HG03039 (cell line): Measurements from ENCODE around the gene RTN3.
"Not testable (repeated sequence)": the region's sequence is repeated elsewhere in the genome, so short reads cannot be mapped to it uniquely, and the experiment has no call there.

Experiments used
- ATAC-seq: cut with Tn5 transposase; IDR thresholded peaks from one replicate; pipeline ENCODE4 v1.9.1; 2021; ENCODE audit warnings: mild to moderate bottlenecking, moderate library complexity; ENCODE audit not compliant: unreplicated experiment

Gene RTN3

DNA sequence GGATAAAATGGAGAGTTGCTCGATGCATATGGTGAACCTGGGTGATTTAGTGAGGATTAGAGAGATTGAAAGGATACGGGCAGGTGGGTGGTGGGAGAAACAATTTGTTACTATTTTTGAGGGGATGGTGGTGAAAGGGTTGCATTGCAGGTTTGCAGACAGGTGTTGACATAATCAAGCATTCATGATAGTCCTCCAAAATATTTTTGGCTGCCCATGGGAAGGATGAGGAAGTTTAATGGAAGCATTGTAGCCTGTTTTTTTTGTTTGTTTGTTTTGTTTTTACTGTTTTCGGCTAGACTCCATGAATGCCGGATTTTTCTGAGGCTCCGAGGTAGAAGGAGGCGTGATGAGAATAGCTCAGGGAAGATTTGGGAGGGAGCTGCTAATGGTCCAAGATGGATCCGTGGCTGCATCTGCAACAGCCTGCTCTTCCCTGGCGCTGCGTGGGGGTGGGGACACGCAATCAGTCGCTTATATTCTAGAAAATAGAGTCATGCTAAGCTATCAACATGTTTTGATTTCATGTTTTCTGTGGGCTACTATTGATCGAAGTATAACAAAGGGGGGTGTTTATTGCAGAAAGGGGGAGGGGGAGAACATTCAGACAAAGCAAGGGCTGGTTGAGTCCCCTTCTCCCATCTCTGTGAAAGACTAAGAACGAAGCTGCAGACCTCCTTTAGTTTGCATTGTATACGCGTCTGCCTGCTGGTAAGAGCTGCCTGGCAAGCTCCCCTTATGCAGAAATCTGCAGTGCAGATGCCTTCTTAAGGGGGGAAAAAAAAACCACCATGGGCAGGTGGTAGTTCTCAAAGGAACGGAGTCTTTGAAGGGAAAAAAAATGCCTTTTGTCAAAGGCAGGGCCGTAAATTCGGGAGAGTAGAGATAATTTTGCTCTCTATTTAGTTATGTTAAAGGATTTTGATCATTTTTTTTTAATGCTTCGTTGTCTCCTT is 1.0 kb downstream of the RTN3 start:
- ATAC-seq = no peak

DNA sequence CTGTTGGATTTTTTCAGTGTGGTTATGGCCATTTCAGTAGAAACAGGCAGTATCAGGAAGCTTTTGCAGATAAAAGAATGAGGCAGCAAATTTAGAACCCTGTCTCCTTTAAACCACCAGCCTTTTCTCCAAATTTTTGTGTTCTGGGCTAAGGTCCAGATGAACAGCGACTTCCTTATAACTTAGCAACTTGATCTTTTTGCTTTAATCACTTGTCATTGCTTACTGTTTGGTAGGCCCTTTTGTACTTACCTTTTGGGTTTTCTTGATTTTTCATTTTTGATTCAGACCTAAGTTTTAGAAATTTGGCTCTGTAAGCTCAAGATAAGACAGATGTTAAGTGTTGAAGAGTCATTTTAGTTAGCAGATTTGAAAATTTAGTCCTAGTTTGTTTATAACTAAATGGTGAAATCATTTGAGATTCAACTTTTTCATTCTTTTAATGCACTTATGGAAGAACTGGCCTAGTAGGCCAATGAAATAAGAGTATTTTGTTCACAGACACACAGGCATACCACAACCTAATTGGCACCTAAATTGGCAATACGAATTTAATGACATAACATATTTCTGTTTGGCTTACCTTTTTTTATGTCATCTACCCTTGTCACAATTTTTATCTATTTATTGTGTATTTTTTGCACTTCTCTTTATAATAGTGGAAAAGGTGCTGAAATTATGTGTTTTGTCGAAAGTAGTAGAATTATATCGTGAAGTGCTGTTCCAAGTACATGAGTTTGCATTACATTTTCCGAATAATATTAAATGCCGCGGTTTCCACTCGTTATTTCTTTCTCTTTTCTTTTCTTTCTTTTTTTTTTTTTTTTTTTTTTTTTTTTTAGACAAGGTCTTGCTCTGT is 2.1 kb downstream of the RTN3 start:
- ATAC-seq = no peak

DNA sequence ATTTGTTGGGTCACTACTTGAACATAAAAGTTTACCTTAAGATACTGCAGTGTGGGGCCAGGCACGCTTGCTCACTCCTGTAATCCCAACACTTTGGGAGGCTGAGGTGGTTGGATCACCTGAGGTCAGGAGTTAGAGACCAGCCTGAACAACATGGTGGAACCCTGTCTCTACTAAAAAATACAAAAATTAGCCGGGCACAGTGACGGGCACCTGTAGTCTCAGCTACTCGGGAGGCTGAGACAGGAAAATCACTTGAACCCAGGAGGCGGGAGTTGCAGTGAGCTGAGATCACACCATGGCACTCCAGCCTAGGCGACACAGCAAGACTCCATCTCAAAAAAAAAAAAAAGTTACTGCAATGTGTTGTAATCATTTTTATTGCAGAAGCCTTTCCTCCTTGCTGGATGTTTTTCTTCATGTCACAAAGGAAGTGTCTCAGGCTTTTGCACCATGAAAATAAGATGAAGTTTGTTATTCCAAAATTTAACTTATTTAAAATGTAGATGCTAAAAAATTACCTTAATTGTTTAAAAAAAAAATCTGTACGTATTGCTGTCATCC is 3.9 kb downstream of the RTN3 start:
- not testable (repeated sequence) for ATAC-seq

DNA sequence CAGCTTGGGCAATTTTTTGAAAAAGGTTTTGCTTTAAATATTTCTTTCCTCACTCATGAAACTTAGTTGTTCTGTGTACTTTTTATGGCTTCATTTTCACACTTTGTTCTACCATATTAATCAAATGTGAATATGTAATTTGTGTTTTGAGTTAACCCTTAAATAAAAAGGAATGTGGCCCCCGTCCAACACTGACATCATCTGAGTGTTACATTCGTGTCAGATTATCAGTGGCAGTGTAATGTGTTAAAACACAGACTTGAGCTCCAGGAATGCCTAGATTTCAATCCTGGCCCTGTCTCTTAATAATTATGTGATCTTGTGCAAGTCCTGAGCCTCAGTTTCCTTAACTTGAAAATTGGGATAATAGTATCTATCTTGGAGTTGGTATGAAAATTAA is 5.6 kb downstream of the RTN3 start:
- no peak for ATAC-seq

DNA sequence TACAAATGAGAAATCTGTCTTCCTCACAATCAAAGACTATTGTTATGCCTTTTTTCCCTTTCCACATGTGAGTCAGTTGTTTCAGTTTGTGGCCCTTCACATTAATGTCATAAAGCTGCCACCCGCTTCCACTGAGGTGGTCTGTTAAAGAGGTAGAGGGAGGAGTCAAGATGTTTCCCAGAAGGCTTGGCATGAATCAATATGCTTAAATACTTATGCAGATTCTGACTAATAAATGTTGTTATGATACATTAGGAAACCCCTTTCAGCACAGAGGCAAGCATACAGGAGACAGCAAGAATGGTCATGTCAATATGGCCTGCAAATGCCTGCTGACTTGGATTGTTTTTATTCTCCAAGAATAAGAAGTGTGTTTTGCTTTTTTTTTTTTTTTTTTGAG is 6.5 kb downstream of the RTN3 start:
- no peak for ATAC-seq

DNA sequence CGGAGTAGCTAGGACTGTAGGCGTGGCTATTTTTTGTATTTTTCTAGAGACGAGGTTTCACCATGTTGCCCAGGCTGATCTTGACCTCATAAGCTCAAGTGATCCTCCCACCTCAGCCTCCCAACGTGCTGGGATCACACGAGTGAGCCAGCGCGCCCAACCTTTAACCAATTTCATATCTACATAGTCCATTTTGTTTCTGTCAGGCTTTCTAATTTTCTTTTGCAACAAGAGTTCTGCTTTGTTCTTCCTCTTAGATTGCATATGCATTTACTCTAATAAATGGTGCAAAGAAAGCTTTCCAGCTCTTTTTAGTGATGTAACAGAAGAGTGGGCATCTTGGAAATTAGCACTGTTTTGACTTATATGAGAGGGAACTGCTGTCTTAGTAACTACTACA is 13.3 kb downstream of the RTN3 start:
- ATAC-seq = no peak

DNA sequence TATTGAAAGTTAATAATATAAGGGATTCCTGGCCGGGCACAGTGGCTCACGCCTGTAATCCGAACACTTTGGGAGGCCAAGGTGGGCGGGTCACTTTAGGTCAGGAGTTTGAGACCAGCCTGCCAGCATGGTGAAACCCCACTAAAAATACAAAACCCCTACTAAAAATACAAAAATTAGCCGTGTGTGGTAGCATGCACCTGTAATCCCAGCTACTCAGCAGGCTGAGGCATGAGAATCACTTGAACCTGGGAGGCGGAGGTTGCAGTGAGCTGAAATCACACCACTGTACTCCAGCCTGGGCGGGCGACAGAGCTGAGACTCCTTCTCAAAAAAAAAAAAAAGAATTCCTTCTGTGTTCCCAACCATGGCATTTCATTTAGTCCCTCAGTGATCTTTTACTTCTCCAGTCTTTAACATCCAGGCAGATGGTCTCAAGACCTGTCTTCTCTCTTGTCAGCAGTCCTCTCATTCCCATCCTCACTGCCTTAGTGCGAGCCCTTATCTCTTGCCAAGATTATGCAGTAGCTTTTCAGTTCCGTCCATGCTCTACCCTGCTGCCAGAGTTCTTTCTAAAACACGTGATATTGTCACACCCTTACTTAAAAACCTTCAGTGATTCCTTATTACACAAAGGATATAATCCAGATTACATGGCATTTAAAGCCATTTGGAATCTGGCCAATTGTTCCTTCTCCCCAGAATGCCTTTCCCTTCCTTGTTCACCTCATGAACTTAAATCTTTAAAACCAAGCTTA is 17.9 kb downstream of the RTN3 start:
- ATAC-seq = no peak

DNA sequence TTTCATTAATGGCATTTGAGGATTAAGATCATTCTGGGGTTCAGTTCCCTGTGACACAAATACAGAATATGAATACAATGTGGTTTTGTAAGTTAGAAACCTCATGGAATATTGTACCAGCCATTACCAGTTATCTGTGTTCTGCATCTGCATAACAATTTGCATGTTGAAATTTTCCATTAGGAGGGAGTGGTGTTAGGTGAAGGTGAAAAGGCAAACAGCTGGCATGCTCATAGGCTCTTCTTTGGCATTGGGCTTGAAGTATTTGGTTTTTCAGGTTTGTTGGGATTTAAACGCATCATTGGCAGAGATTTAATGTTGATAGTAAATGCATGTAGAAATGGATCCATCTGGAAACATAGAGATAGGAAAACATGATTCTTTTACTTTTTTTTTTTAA is 18.6 kb downstream of the RTN3 start:
- no peak for ATAC-seq

DNA sequence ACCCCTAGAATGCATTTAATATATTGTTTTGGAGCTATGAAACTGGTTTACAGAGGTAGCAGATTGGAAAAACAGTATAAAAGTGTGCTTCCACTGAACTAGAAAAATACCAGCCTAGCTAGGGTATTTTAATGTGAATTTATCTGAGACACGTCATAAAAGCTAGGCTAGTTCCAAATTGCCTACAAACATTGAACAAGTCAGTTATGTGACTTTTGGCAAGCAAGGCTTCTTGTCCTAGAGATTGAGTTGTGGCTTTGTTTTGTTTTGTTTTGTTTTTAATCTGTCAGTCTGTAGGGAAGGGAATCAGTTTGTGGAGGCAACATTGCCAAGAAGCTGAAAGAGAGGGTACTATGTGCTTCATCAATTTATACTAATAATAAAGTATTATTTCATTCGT is 24.2 kb downstream of the RTN3 start:
- no peak for ATAC-seq

DNA sequence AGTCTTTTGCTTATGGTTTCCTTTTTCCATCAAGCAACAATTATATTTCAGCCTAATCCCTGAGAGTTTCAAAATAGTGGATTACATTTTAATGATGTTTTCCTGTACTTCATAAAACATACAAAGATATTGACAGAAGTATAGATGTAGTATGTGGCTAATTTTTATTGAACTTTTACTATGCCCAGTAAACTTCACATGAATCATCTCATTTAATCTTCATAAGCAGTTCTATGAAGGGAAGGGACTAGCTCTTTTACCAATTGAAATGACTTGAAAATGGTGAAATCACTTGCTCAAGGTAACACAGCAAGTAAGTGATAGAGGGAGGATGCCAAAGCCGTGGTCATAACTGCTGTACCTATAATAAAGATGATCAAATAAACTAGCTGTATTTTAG is 27.5 kb downstream of the RTN3 start:
- no peak for ATAC-seq

DNA sequence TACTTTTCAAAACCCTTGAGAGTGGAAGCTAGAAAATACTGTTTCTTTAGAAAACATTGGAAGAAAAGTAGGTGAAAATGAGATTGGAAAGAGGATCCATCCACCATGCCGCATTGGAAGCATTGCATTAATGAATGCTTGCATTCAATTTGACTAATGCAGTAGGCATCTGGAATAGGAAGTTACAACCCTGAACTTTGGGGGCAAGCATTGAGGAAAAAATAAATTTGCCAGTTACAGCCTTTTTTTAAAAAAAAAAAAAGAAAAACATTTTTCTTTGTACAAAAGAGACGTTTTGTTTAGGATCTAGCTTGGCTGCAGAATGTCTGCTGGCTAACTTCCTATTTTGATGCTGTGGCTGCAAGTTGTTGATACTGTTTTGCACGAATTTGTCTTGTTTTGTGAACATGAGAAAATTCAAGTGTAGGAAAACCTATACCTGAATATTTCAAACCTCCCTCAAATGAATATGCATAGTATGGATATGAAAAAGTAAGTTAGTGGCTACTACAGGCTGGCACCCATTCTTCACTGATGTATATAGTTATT is 28.1 kb downstream of the RTN3 start:
- no peak for ATAC-seq

DNA sequence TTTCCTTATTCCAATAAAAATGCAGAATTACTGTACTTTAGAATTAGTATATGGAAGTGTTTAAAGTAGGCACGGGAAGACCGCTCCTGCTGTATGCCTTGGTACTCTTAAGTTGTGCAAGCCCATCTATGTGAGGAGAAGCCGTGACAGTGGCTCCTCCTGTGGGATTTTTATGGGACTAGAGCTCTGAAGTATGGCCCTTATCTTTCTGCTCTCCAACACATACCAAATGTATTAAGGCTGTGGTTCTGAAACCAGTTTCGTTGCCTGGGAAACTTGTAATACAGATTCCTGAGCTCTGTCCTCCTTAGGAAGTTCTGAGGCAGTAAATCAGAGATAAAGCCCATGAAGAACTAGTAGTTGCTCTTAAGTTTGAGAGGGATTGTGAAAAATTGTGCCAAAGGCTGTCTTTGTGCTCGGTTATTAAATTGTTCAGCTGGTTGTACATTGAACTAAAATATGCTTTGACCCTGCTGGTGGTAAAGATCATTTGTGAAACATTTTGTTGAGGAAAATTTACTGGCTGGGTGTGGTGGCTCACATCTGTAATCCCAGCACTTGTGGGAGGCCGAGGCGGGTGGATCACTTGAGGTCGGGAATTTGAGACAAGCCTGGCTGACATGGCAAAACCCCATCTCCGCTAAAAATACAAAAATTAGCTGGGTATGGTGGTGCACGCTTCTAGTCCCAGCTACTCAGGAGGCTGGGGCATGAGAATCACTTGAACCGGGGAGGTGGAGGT is 29.3 kb downstream of the RTN3 start:
- no peak for ATAC-seq

DNA sequence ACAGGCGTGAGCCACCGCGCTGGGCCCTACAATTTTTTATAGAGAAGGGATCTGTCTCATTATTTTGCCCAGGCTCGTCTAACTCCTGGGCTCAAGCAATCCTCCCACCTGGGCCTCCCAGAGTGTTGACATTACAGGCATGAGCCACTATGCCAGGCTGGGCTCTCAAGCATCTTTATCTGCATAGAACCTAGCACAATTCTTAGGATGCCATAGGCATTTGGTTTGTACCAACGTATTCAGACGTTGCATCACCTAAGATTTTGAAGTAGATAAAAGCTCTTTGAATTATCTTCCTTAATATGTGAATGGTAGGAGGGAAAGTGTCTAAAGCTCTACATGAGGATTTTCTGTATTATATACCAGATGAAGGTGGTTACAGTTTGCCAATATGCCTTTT is 30.5 kb downstream of the RTN3 start:
- ATAC-seq = no peak

DNA sequence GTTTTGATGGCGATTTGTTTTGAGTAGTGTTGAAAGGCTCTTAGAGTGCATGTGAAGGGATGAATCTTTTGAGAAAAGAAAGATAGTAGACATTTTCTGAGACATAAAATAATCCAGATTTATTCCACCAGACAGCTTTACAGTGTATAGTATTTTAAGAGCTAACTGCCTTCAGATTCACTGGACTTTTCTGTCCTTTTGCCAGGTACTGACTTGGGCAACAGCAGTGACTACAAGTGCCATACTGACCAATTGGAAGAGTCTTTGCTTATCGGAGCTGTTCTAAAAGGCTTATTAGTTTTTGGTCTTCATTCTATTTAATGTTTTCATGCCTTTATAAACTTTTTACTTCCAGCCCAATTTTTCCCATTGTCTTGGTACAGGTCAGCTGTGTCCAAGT is 32.5 kb downstream of the RTN3 start:
- no peak for ATAC-seq

DNA sequence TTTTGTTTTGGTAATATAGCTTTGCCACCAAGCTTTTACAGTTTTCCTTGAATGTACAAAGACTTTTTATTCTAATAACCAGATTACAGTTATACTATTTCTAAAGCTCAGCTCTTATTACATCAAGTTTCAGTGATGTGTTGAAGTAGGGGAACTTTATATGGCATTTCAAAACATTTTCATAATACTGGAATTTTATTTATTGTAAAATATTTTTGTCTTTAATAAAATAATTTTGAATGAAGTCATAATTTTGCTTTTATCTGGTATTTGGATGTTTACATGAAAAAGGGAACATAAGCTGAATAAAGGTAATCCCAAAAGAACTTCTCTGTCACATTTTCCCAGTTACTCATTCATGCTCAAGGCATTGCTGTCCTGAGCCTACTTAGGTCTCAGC is 34.7 kb downstream of the RTN3 start:
- no peak for ATAC-seq

DNA sequence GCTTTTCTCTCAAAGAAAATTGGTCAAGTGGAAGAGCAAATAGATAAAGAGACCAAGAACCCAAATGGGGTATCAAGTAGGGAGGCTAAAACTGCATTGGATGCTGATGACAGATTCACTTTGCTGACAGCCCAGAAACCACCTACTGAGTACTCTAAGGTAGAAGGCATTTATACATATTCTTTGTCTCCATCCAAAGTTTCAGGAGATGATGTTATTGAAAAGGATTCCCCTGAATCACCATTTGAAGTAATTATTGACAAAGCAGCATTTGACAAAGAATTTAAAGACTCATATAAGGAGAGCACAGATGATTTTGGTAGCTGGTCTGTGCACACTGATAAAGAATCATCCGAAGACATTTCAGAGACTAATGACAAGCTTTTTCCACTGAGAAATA is 37.7 kb downstream of the RTN3 start:
- no peak for ATAC-seq

DNA sequence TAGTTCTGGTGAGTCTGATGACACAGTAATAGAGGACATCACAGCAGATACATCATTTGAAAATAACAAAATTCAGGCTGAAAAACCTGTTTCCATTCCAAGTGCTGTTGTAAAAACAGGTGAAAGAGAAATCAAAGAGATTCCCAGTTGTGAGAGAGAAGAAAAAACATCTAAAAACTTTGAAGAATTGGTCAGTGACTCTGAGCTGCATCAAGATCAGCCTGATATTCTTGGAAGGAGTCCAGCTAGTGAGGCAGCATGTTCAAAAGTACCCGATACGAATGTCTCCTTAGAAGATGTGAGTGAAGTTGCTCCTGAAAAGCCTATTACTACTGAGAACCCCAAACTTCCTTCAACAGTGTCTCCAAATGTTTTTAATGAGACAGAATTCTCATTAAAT is 38.7 kb downstream of the RTN3 start:
- ATAC-seq = no peak

DNA sequence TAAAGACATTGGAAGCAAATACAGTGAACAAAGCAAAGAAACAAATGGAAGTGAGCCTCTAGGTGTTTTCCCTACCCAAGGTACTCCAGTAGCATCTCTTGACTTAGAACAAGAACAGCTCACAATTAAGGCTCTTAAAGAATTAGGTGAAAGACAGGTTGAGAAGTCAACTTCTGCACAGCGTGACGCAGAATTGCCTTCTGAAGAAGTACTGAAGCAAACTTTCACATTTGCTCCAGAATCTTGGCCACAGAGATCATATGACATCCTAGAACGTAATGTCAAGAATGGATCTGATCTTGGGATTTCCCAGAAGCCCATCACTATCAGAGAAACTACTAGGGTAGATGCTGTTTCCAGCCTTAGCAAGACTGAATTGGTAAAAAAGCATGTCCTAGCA is 39.3 kb downstream of the RTN3 start:
- ATAC-seq = no peak

DNA sequence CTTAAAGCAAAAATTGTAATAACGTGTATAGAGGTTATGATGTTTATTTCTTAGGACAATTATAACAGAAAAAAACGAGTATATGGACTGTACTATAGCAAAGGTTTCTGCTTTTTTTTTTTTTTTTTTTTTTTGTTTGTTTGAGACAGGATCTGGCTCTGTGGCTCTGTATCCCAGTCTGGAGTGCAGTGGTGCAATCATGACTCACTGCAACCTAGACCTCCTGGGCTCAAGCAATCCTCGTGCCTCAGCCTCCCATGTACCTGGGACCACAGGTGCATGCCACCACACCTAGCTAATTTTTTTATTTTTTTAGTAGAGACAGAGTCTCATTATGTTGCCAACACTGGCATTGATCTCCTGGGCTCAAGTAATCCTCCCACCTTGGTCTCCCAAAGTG is 48.0 kb downstream of the RTN3 start:
- no peak for ATAC-seq

DNA sequence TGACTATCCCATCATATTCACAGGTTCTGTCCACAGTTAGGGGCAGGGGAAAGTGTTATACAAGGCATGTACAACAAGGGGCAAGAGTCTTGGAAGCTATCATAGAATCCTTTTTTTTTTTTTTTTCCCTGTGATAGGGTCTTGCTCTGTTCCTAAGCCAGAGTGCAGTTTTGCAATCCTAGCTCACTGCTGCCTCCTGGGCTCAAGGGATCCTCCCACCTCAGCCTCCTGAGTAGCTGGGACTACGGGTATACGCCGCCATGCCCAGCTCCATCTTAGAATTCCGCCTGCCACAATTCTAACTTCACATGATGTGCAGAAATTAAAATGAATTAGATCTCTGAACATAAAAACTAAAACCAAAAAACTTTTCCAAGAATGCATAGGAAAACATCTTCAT is 55.6 kb downstream of the RTN3 start:
- ATAC-seq = no peak
